NB4 (cell line): Measurements from ENCODE around the gene HERPUD1.

Experiments
- DNase-seq: peaks from one replicate; pipeline ENCODE4 v3.0.0; 2010; ENCODE audit warnings: low read depth
- H3K4me3 ChIP-seq: one replicate; pipeline ENCODE4 v1.5.1; 2011; ENCODE audit warnings: mild to moderate bottlenecking, low read depth, low read length, moderate library complexity
- CTCF ChIP-seq: IDR thresholded peaks from one replicate; pipeline ENCODE4 v1.5.1; 2012; ENCODE audit warnings: low read depth, low read length
- MAX ChIP-seq: IDR thresholded peaks from 2 replicates; pipeline ENCODE4 v1.6.1; 2011; ENCODE audit warnings: low read depth, low read length
- MYC ChIP-seq: IDR thresholded peaks from 2 replicates; pipeline ENCODE4 v1.6.1; 2011; ENCODE audit warnings: low read depth, low read length
- POLR2A ChIP-seq: IDR thresholded peaks from 2 replicates; pipeline ENCODE4 v1.6.1; 2011; ENCODE audit warnings: mild to moderate bottlenecking; ENCODE audit not compliant: insufficient read length; ENCODE audit errors: extremely low read depth

Gene HERPUD1

GRCh38 chr16:56918467-56919012 lies 13.4 kb upstream of the HERPUD1 start:
- no peak for DNase-seq
- no peak overlapping the region for H3K4me3 ChIP-seq
- TF ChIP-seq CTCF (no peak), MYC (no peak), POLR2A (no peak), MAX (no peak)

- no peak overlapping the region for H3K4me3 ChIP-seq
- TF ChIP-seq CTCF (no peak), MYC (no peak), MAX (no peak), POLR2A (no peak)
- DNase-seq: no peak
Observed at GRCh38 chr16:56919099-56919800, 12.7 kb upstream of the HERPUD1 start.

GRCh38 chr16:56921571-56921970 lies 10.4 kb upstream of the HERPUD1 start:
- H3K4me3 ChIP-seq: no peak overlapping the region
- TF ChIP-seq MYC (no peak), CTCF (no peak), POLR2A (no peak), MAX (no peak)

GRCh38 chr16:56923481-56924091 lies 8.4 kb upstream of the HERPUD1 start:
- DNase-seq: no peak
- TF ChIP-seq MYC (no peak), POLR2A (no peak), MAX (no peak), CTCF (no peak)
- no peak overlapping the region for H3K4me3 ChIP-seq

More at GRCh38 chr16:56921571-56921970, 10.4 kb upstream of the HERPUD1 start:
- DNase-seq: no peak

GRCh38 chr16:56927471-56927870 lies 4.5 kb upstream of the HERPUD1 start:
- DNase-seq: no peak
- TF ChIP-seq POLR2A: no peak
- no peak for TF ChIP-seq MAX
- no peak for TF ChIP-seq MYC
- TF ChIP-seq CTCF: no peak
- no peak overlapping the region for H3K4me3 ChIP-seq
